HG03571 (cell line): Measurements from ENCODE around the gene C12orf56.
"Not testable (repeated sequence)": the region's sequence is repeated elsewhere in the genome, so short reads cannot be mapped to it uniquely, and the experiment has no call there.

ENCODE experiments used
- ATAC-seq: cut with Tn5 transposase; IDR thresholded peaks from one replicate; pipeline ENCODE4 v1.9.1; 2021; ENCODE audit not compliant: unreplicated experiment

C12orf56 gene

GRCh38 chr12:64252681-64253080 is 137.9 kb downstream of the C12orf56 start:
- no peak for ATAC-seq

- no peak for ATAC-seq
These were observed 146.7 kb downstream of the C12orf56 start for GRCh38 chr12:64243809-64244208.

DNA sequence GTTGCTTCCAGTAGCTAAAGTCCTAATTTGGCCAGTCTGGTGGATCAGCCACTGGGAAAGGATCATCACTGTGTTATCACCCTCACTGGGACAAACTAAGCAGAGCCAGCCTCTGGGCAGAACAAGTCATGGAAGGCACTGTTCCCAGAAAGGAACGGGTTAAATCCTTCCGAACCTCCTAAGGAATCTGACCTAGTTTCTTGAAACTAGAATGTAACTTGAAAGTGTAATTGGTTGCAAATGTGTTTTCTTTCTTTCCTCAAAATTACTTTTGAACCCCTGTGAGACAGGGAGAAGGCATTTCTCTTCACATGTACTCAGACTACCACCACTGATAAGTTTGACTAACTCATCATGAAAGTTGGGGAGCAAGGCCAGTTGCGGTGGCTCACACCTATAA is 149.8 kb downstream of the C12orf56 start:
- no peak for ATAC-seq

DNA sequence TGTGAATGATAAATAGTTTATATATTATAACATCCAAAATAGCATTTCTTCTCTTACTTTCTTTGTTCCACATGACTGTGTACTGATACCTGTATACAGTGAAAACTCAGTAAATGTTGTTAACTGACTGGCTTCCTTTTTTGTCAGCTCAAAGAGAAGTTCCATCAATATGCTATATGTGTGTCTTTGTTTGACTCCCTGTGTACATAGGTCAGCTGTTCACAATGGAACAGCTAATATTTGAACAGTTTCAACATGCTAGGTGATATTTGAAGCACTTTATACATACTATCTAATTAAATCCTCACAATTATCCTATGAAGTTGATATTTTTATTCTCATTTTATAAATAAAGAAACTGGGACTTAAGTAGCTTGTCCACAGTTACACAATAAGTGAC is 153.2 kb downstream of the C12orf56 start:
- no peak for ATAC-seq

GRCh38 chr12:64236549-64236948 is 154.0 kb downstream of the C12orf56 start:
- ATAC-seq, result no peak

- ATAC-seq, result no peak
These were observed 158.4 kb downstream of the C12orf56 start for GRCh38 chr12:64232196-64232595.

DNA sequence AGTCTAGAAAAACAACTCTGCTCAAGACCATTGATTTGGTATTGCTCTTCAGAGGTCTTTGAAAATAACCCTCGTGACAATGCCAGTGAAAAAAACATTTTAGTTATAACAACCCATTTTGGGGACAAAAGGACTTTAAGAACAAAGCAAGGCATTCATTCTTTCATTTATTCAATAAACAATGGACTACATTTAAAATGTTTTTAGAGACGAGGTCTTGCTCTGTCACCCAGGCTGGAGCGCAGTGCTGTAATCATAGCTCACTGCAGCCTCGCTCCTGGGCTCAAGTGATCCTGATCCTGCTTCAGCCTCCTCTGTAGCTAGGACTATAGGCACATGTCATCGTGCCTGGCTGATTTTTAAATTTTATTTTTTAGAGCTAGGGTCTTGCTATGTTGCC is 160.8 kb downstream of the C12orf56 start:
- no peak for ATAC-seq

- ATAC-seq, result no peak
These were observed 161.3 kb downstream of the C12orf56 start for GRCh38 chr12:64229240-64229639.

DNA sequence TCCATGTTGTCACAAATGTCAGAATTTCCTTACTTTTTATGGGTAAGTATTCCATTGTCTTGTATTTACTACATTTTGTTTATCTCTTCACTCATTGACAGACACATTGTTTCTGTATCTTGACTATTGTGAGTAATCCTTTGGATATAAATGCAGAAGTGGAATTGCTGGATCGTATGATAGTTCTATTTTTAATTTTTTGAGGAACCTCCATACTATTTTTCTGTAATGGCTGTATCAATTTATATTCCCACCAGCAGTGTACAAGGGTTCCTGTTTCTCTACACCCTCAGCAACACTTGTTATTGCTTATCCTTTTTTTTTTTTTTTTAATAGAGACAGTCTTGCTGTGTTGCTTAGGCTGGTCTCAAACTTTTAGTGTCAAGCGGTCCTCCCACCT is 164.9 kb downstream of the C12orf56 start:
- ATAC-seq, result no peak

GRCh38 chr12:64222009-64222765 is 168.4 kb downstream of the C12orf56 start, which contains the start of gene KICS2:
Gene KICS2 (minus strand): TSS chr12:64222296. CDS start chr12:64222237, 59 bp downstream.
- peak; percentile 95 for ATAC-seq

DNA sequence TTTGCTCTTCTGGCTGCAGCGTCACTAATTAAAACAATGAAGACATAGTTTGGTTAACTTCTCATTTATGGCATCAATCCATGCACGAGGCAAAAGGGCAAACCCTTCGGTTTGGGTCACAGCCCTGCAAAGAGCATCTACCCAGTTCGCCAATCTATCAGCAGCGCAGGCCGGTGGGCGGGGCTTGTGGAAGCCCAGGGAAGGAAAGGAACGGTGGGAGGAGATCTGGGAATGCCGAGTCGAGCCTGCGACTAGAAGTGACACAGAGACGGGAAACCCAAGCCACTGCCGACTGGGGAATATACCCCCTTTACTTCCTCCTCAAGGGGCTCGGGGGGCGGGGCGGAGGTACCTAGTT is 168.9 kb downstream of the C12orf56 start:
- ATAC-seq, result peak; percentile 26

- ATAC-seq, result no peak
These were observed 170.5 kb downstream of the C12orf56 start for GRCh38 chr12:64220046-64220445.

- no peak for ATAC-seq
These were observed 171.4 kb downstream of the C12orf56 start for GRCh38 chr12:64219145-64219544.

- ATAC-seq, result no peak
These were observed 172.0 kb downstream of the C12orf56 start for GRCh38 chr12:64218597-64218996.

DNA sequence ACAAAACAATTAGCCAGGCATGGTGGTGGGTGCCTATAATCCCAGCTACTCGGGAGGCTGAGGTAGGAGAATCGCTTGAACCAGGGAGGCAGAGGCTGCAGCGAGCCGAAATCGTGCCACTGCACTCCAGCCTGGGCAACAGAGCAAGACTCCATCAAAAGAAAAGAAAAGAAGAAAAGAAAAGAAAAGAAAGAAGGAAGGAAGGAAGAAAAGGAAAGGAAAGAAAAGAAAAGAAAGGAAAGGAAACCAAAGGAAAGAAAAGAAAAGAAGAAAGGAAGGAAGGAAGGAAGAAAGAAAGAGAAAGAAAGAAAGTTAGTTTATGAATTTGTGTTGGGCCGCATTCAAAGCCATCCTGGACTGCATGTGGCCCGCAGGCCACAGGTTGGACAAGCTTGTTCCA is 172.9 kb downstream of the C12orf56 start:
- ATAC-seq, result not testable (repeated sequence)

DNA sequence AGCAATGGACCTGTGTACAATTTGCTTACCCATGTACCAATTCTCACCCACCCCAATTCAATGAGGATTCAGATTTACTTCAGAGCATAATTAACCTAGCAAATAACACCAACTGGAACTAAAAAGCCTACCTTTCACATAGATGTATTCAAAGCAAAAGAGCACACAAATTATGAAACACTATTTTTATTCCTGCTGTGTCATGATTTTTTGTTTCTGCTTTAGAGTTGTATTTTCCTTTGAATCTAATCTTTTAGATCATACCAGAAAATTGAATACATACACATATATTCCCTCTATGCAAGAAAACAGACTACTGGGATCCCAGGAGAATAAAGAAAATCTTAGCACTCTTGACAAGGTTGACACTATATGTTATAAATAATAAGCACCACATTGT is 174.3 kb downstream of the C12orf56 start:
- no peak for ATAC-seq
